Liver (tissue), 9 donors: ENCODE data around the gene ANKMY2. TPM values are rescaled to one million over a fixed set of nuclear protein-coding genes. Genes with fewer than 3 reads are reported as not detected.

Experiments
- DNase-seq: peaks from one replicate; pipeline ENCODE4 v3.0.0-alpha.2; 2017; ENCODE audit warnings: low spot score
- H3K27ac ChIP-seq, 2 donors: one replicate each; pipeline ENCODE4 v1.7.0; 2013; ENCODE audit warnings: inconsistent platforms in 2 of 2, low read length in 2 of 2, control low read depth in 1 of 2, low read depth in 1 of 2, mild to moderate bottlenecking in 1 of 2
- H3K27me3 ChIP-seq, 4 donors: one replicate each; pipeline versions ENCODE4 v1.6.1 to v1.7.0; 2013; ENCODE audit warnings: low read length in 3 of 4, inconsistent platforms in 1 of 4, mild to moderate bottlenecking in 1 of 4, moderate library complexity in 1 of 4; ENCODE audit not compliant: control insufficient read depth in 4 of 4, insufficient read depth in 4 of 4
- H3K36me3 ChIP-seq, 4 donors: one replicate each; pipeline versions ENCODE4 v1.6.1 to v1.7.0; 2013; ENCODE audit warnings: low read length in 3 of 4, mild to moderate bottlenecking in 3 of 4, low read depth in 1 of 4, moderate library complexity in 1 of 4; ENCODE audit not compliant: control insufficient read depth in 4 of 4, insufficient read depth in 3 of 4
- H3K4me1 ChIP-seq, 4 donors: one replicate each; pipeline versions ENCODE4 v1.6.1 to v1.7.0; 2013; ENCODE audit warnings: low read length in 3 of 4, mild to moderate bottlenecking in 3 of 4, moderate library complexity in 1 of 4; ENCODE audit not compliant: control insufficient read depth in 4 of 4, insufficient read depth in 4 of 4
- H3K4me3 ChIP-seq, 3 donors: one replicate each; pipeline versions ENCODE4 v1.6.1 to v1.7.0; 2013; ENCODE audit warnings: low read length in 3 of 3, control low read depth in 1 of 3, low read depth in 1 of 3, mild to moderate bottlenecking in 1 of 3
- H3K9ac ChIP-seq, 2 donors: one replicate each; pipeline ENCODE4 v1.7.0; 2013; ENCODE audit warnings: low read length in 2 of 2, mild to moderate bottlenecking in 2 of 2, moderate library complexity in 2 of 2, control low read depth in 1 of 2, low read depth in 1 of 2
- H3K9me3 ChIP-seq, 4 donors: one replicate each; pipeline versions ENCODE4 v1.6.1 to v1.7.0; 2013; ENCODE audit warnings: low read length in 3 of 4; ENCODE audit not compliant: control insufficient read depth in 4 of 4
- ATF3 ChIP-seq: IDR thresholded peaks from 2 replicates; pipeline ENCODE4 v1.6.1; 2016; ENCODE audit warnings: antibody characterized with exemption
- CTCF ChIP-seq: fragments of 150-350 bp; IDR thresholded peaks from 2 replicates; pipeline ENCODE4 v1.5.1; 2017; ENCODE audit warnings: improper control_type of control experiment, low read depth, low read length; ENCODE audit not compliant: missing input control
- EGR1 ChIP-seq, 2 donors: IDR thresholded peaks; 2 replicates each; pipeline ENCODE4 v1.6.1; 2016 to 2018; ENCODE audit warnings: antibody characterized with exemption in 2 of 2, low read depth in 2 of 2
- FOXA1 ChIP-seq: IDR thresholded peaks from 2 replicates; pipeline ENCODE4 v1.6.1; 2016; ENCODE audit warnings: antibody characterized with exemption
- GABPA ChIP-seq, 2 donors: IDR thresholded peaks in 1 of 2; conservative IDR thresholded peaks in 1 of 2; 2 replicates each; pipeline ENCODE4 v1.6.1; 2016; ENCODE audit warnings: antibody characterized with exemption in 2 of 2, mild to moderate bottlenecking in 1 of 2, moderate library complexity in 1 of 2
- HNF4A ChIP-seq, 2 donors: conservative IDR thresholded peaks; 2 replicates each; pipeline ENCODE4 v1.6.1; 2016; ENCODE audit warnings: antibody characterized with exemption in 2 of 2, mild to moderate bottlenecking in 2 of 2
- HNF4G ChIP-seq: IDR thresholded peaks from 2 replicates; pipeline ENCODE4 v1.6.1; 2016; ENCODE audit warnings: antibody characterized with exemption
- JUND ChIP-seq, 2 donors: IDR thresholded peaks; 2 replicates each; pipeline ENCODE4 v1.6.1; 2016; ENCODE audit warnings: antibody characterized with exemption in 2 of 2
- MAX ChIP-seq: IDR thresholded peaks from 2 replicates; pipeline ENCODE4 v1.6.1; 2016; ENCODE audit warnings: antibody characterized with exemption
- NR2F2 ChIP-seq: IDR thresholded peaks from 2 replicates; pipeline ENCODE4 v1.6.1; 2016; ENCODE audit warnings: antibody characterized with exemption
- RAD21 ChIP-seq, 2 donors: IDR thresholded peaks; 2 replicates each; pipeline ENCODE4 v1.6.1; 2016; ENCODE audit warnings: antibody characterized with exemption in 2 of 2, mild to moderate bottlenecking in 2 of 2
- REST ChIP-seq: IDR thresholded peaks from 2 replicates; pipeline ENCODE4 v1.6.1; 2016; ENCODE audit warnings: antibody characterized with exemption, mild to moderate bottlenecking
- RXRA ChIP-seq, 2 donors: IDR thresholded peaks; 2 replicates each; pipeline ENCODE4 v1.6.1; 2017 to 2018; ENCODE audit warnings: antibody characterized with exemption in 2 of 2, mild to moderate bottlenecking in 1 of 2
- TAF1 ChIP-seq: conservative IDR thresholded peaks from 2 replicates; pipeline ENCODE4 v1.6.1; 2016; ENCODE audit warnings: antibody characterized with exemption, mild to moderate bottlenecking
- YY1 ChIP-seq: IDR thresholded peaks from 2 replicates; pipeline ENCODE4 v1.6.1; 2016; ENCODE audit warnings: antibody characterized with exemption, mild to moderate bottlenecking
- ZBTB33 ChIP-seq: IDR thresholded peaks from 2 replicates; pipeline ENCODE4 v1.6.1; 2016; ENCODE audit warnings: antibody characterized with exemption
- whole genome bisulfite sequencing: extraction: QIAGEN DNeasy Blood & Tissue Kit; methylation state at CpG from one replicate; pipeline ENCODE4 v1.1.7; 2013; 5-methylcytosine and 5-hydroxymethylcytosine counted together
- polyA plus RNA-seq, 2 donors: library from polyadenylated mRNA; stranded (reverse) in 1 of 2; unstranded in 1 of 2; fragments of 200-250 nt in 1 of 2; fragments of >200 nt in 1 of 2; fragmentation: Nextera tagmentation in 1 of 2; extraction: Ambion mirVana in 1 of 2; gene quantifications; one replicate each; pipeline versions ENCODE4 v1.2.1 to v1.2.3, GENCODE V29; 2013 to 2015
- total RNA-seq, 2 donors: library from RNA; depleted of rRNA; stranded (reverse); fragments of >200 nt; gene quantifications; one replicate each; pipeline ENCODE4 v1.2.3, GENCODE V29; 2014
- donor health status: healthy.
- donor health status: healthy.
- donor health status: healthy.
- donor health status: healthy.
- donor health status: healthy.

Gene ANKMY2
- total and polyA plus RNA-seq, 4 donors: 2.7 to 11.4 (median 5.4) TPM

GRCh38 chr7:16571941-16572340, 73.6 kb downstream of the ANKMY2 start:
- H3K4me1 ChIP-seq: no peaks in the 10 kb centered on the region
- no peak overlapping the region for H3K27ac ChIP-seq
- TF ChIP-seq HNF4G (no peak), RXRA (IDR thresholded peaks at IDR 0.05) (no peak), FOXA1 (no peak), REST (no peak), EGR1 (IDR thresholded peaks at IDR 0.05; ENCODE audit: low read depth in 2 of 2) (no peak), JUND (IDR thresholded peaks at IDR 0.05) (no peak)
- no peaks in the 10 kb centered on the region for H3K36me3 ChIP-seq
- no peak overlapping the region for H3K9ac ChIP-seq
- DNase-seq: no peak
- H3K4me3 ChIP-seq: no peak overlapping the region
- H3K9me3 ChIP-seq: no peaks in the 10 kb centered on the region
- H3K27me3 ChIP-seq: no peaks in the 10 kb centered on the region
- 77% methylated on average over 4 of the region's 4 CpGs for WGBS

- H3K9ac ChIP-seq: no peak overlapping the region
- H3K4me3 ChIP-seq: no peak overlapping the region
- TF ChIP-seq CTCF: peak; percentile 79
- TF ChIP-seq RAD21 (IDR thresholded peaks at IDR 0.05): peak; percentile 94 to 95
- TF ChIP-seq ATF3: no peak
- TF ChIP-seq YY1: no peak
- no peak for TF ChIP-seq MAX
- no peak for TF ChIP-seq ZBTB33
- TF ChIP-seq NR2F2: no peak
- TF ChIP-seq GABPA (IDR thresholded peaks at IDR 0.05 in 1 of 2, conservative IDR thresholded peaks at IDR 0.05 in 1 of 2): no peak
- no peak for TF ChIP-seq TAF1
- no peak for TF ChIP-seq REST
- TF ChIP-seq HNF4A (conservative IDR thresholded peaks at IDR 0.05): no peak
- TF ChIP-seq HNF4G: no peak
- H3K36me3 ChIP-seq: no peaks in the 10 kb centered on the region
- no peaks in the 10 kb centered on the region for H3K27me3 ChIP-seq
- no peak for DNase-seq
- H3K27ac ChIP-seq: no peak overlapping the region
- 26% methylated on average over 13 of the region's 13 CpGs for WGBS
- H3K9me3 ChIP-seq: no peaks in the 10 kb centered on the region
- H3K4me1 ChIP-seq: no peaks in the 10 kb centered on the region
Observed at GRCh38 chr7:16564909-16565426, 80.6 kb downstream of the ANKMY2 start.
